Mesenchymal stem cell (in vitro differentiated cells and primary cell): Measurements from ENCODE around the gene CCDC195.

Source experiments
- DNase-seq: peaks from one replicate; pipeline ENCODE4 v3.0.0-alpha.2; 2013
- H2AFZ ChIP-seq: one replicate; pipeline ENCODE4 v1.6.1; 2013; ENCODE audit warnings: low read depth, mild to moderate bottlenecking, control low read depth, inconsistent platforms, low read length, moderate library complexity
- H2AK5ac ChIP-seq: 2 replicates; pipeline ENCODE4 v1.6.1; 2013; ENCODE audit warnings: low read length, moderate library complexity, mild to moderate bottlenecking, inconsistent platforms; ENCODE audit not compliant: severe bottlenecking
- H2BK120ac ChIP-seq: one replicate; pipeline ENCODE4 v1.6.1; 2013; ENCODE audit warnings: low read depth, mild to moderate bottlenecking, inconsistent platforms, low read length, moderate library complexity
- H2BK12ac ChIP-seq, 2 experiments: one replicate each; pipeline ENCODE4 v1.6.1; 2013; ENCODE audit warnings: inconsistent platforms in 2 of 2, low read length in 2 of 2, mild to moderate bottlenecking in 2 of 2, moderate library complexity in 2 of 2, control low read depth in 1 of 2
- H2BK15ac ChIP-seq: one replicate; pipeline ENCODE4 v1.6.1; 2013; ENCODE audit warnings: mild to moderate bottlenecking, low read depth, inconsistent platforms; ENCODE audit not compliant: poor library complexity, severe bottlenecking
- H2BK5ac ChIP-seq: 2 replicates; pipeline ENCODE4 v1.6.1; 2013; ENCODE audit warnings: low read depth, mild to moderate bottlenecking, low read length, control low read depth, inconsistent platforms; ENCODE audit not compliant: poor library complexity, severe bottlenecking
- H3K14ac ChIP-seq, 2 experiments: one replicate each; pipeline ENCODE4 v1.6.1; 2013; ENCODE audit warnings: inconsistent platforms in 2 of 2, low read length in 2 of 2, control low read depth in 1 of 2, mild to moderate bottlenecking in 1 of 2, moderate library complexity in 1 of 2
- H3K18ac ChIP-seq, 2 experiments: one replicate each; pipeline ENCODE4 v1.6.1; 2013; ENCODE audit warnings: inconsistent platforms in 2 of 2, low read length in 2 of 2, control low read depth in 1 of 2, low read depth in 1 of 2, mild to moderate bottlenecking in 1 of 2
- H3K23ac ChIP-seq, 2 experiments: one replicate each; pipeline ENCODE4 v1.6.1; 2013; ENCODE audit warnings: inconsistent platforms in 2 of 2, low read length in 2 of 2, mild to moderate bottlenecking in 2 of 2, moderate library complexity in 2 of 2, control low read depth in 1 of 2
- H3K27ac ChIP-seq: 2 replicates; pipeline ENCODE4 v1.5.1; 2013; ENCODE audit warnings: mild to moderate bottlenecking, moderate library complexity, low read length, control low read depth, inconsistent platforms; ENCODE audit not compliant: poor library complexity, severe bottlenecking
- H3K27me3 ChIP-seq, 2 experiments: 2 replicates each; pipeline versions ENCODE4 v1.6.1 to v1.7.0; 2013; ENCODE audit warnings: low read length in 2 of 2, mild to moderate bottlenecking in 2 of 2, moderate library complexity in 2 of 2, control low read depth in 1 of 2, inconsistent platforms in 1 of 2; ENCODE audit not compliant: control insufficient read depth in 1 of 2, insufficient read depth in 1 of 2
- H3K36me3 ChIP-seq, 2 experiments: 2 replicates each; pipeline versions ENCODE4 v1.6.1 to v1.7.0; 2013; ENCODE audit warnings: low read length in 2 of 2, control low read depth in 1 of 2, inconsistent platforms in 1 of 2, low read depth in 1 of 2, mild to moderate bottlenecking in 1 of 2; ENCODE audit not compliant: insufficient read depth in 2 of 2, control insufficient read depth in 1 of 2
- H3K4ac ChIP-seq, 2 experiments: one replicate each; pipeline ENCODE4 v1.6.1; 2013; ENCODE audit warnings: inconsistent platforms in 2 of 2, low read length in 2 of 2, mild to moderate bottlenecking in 2 of 2, moderate library complexity in 2 of 2, control low read depth in 1 of 2, low read depth in 1 of 2
- H3K4me1 ChIP-seq: 2 replicates; pipeline ENCODE4 v1.6.1; 2013; ENCODE audit warnings: low read depth, low read length, control low read depth; ENCODE audit not compliant: control insufficient read depth, insufficient read depth
- H3K4me2 ChIP-seq: 2 replicates; pipeline ENCODE4 v1.6.1; 2013; ENCODE audit warnings: low read length, mild to moderate bottlenecking, inconsistent platforms; ENCODE audit not compliant: poor library complexity, severe bottlenecking
- H3K4me3 ChIP-seq, 2 experiments: 2 replicates each; pipeline versions ENCODE4 v1.5.1 to v1.7.0; 2013; ENCODE audit warnings: low read length in 2 of 2, mild to moderate bottlenecking in 2 of 2, control low read depth in 1 of 2, low read depth in 1 of 2; ENCODE audit not compliant: insufficient read depth in 1 of 2
- H3K79me1 ChIP-seq: replicated peaks from 2 replicates; pipeline ENCODE4 v1.6.1; 2013; ENCODE audit warnings: mild to moderate bottlenecking, control low read depth, low read length, inconsistent platforms; ENCODE audit not compliant: poor library complexity, severe bottlenecking
- H3K9ac ChIP-seq: 2 replicates; pipeline ENCODE4 v1.7.0; 2013; ENCODE audit warnings: mild to moderate bottlenecking, low read length, moderate library complexity
- H3K9me3 ChIP-seq: 2 replicates; pipeline ENCODE4 v1.7.0; 2013; ENCODE audit warnings: mild to moderate bottlenecking, low read length; ENCODE audit not compliant: control insufficient read depth
- H4K8ac ChIP-seq: one replicate; pipeline ENCODE4 v1.6.1; 2013; ENCODE audit warnings: inconsistent platforms, mild to moderate bottlenecking, low read length, moderate library complexity
- H4K91ac ChIP-seq: one replicate; pipeline ENCODE4 v1.6.1; 2013; ENCODE audit warnings: mild to moderate bottlenecking, low read length, inconsistent platforms
- WGBS: methylation state at CpG from one replicate; pipeline ENCODE4 v1.1.7; 2013; ENCODE audit warnings: mixed read lengths; 5-methylcytosine and 5-hydroxymethylcytosine counted together

Gene CCDC195

DNA sequence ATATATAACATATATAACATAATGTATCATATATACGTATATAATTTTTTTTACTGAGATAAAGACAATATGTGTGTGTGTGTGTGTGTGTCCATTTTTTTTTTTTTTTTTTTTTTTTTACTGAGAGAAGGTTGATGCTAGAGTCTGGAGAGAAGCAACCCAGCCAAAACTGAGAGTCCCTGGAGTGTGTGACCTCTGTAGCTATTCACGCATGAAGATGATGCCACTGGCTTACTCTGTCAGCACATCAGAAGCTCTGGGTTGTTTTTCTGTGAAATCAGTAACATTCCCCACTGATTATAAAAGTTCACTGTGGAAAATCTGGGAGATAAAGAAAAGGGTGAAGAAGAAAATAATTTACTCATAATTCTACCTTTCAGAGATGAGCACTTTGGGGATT is 27.2 kb downstream of the CCDC195 start:
- WGBS = 94% methylated on average over 2 of the region's 2 CpGs

DNA sequence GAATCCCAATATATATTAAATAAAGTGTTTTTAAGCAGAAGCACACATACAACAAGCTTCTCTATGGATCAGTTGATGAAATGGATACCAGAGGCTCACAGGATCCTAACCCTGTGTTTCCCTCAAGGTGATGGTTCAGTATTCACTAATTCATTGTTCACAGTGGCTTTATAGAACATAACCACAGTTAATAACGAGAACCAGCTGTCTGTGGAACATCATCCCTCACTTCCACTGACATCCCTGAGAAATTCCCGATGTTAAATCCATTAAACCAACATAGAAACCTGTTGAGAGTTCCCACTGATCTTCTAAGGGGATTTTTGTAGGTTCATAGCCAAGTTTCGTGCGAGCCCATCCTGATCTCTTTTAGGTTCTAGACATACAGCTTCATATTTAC is 29.0 kb downstream of the CCDC195 start:
- Histone ChIP-seq H3K27ac (no peak overlapping the region), H3K9ac (no peak overlapping the region), H2BK15ac (no peak overlapping the region), H3K4me2 (no peak overlapping the region), H4K91ac (no peak overlapping the region), H2AFZ (no peak overlapping the region), H3K4me1 (no peaks in the 10 kb centered on the region), H2BK5ac (no peak overlapping the region), H2AK5ac (no peak overlapping the region), H3K18ac (no peak overlapping the region), H3K14ac (no peak overlapping the region), H4K8ac (no peak overlapping the region), H3K27me3 (no peaks in the 10 kb centered on the region), H3K9me3 (no peaks in the 10 kb centered on the region), H3K36me3 (no peaks in the 10 kb centered on the region), H2BK120ac (no peak overlapping the region), H2BK12ac (no peak overlapping the region), H3K23ac (no peak overlapping the region), H3K4ac (no peak overlapping the region), H3K4me3 (no peak overlapping the region), H3K79me1 (no peaks in the 10 kb centered on the region)
- 91% methylated on average over 2 of the region's 4 CpGs for whole genome bisulfite sequencing
- DNase-seq = no peak

More for the DNA sequence above, 27.2 kb downstream of the CCDC195 start:
- Histone ChIP-seq H2AFZ (no peak overlapping the region), H3K79me1 (no peaks in the 10 kb centered on the region), H3K9me3 (no peaks in the 10 kb centered on the region), H4K91ac (no peak overlapping the region), H2BK12ac (no peak overlapping the region), H3K18ac (no peak overlapping the region), H3K4ac (no peak overlapping the region), H3K27ac (no peak overlapping the region), H3K23ac (no peak overlapping the region), H3K4me3 (no peak overlapping the region), H3K4me2 (no peak overlapping the region), H3K14ac (no peak overlapping the region), H4K8ac (no peak overlapping the region), H3K27me3 (no peaks in the 10 kb centered on the region), H2BK15ac (no peak overlapping the region), H3K36me3 (no peaks in the 10 kb centered on the region), H2BK120ac (no peak overlapping the region), H3K9ac (no peak overlapping the region), H2BK5ac (no peak overlapping the region), H2AK5ac (no peak overlapping the region), H3K4me1 (no peaks in the 10 kb centered on the region)
- no peak for DNase-seq

DNA sequence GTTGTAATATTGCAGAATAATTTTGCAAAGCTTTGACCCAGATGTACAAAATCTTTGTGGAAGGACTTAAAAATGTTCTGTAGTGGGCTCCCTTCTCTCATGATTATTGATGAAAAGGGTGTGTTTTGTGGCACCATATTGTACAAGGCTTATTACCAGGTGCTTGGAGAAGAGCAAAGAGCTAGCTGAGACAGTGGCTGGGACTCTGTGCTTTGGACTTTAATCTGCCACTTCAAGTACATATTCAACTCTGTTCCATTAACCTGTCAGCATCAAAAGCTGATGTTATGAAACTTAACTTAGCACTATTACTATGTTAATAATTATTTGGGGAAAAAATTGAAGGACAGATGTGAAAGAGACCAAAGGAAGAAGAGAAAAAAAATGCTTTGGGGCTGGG is 31.0 kb downstream of the CCDC195 start:
- Histone ChIP-seq H2BK12ac (no peak overlapping the region), H3K18ac (no peak overlapping the region), H2BK15ac (no peak overlapping the region), H3K79me1 (no peaks in the 10 kb centered on the region), H3K4me1 (no peaks in the 10 kb centered on the region), H2AK5ac (no peak overlapping the region), H3K36me3 (no peaks in the 10 kb centered on the region), H3K4me2 (no peak overlapping the region), H3K14ac (no peak overlapping the region), H3K23ac (no peak overlapping the region), H3K4ac (no peak overlapping the region), H3K27ac (no peak overlapping the region), H3K9ac (no peak overlapping the region), H2BK120ac (no peak overlapping the region), H3K27me3 (no peaks in the 10 kb centered on the region), H3K4me3 (no peak overlapping the region), H4K8ac (no peak overlapping the region), H4K91ac (no peak overlapping the region), H2AFZ (no peak overlapping the region), H3K9me3 (no peaks in the 10 kb centered on the region), H2BK5ac (no peak overlapping the region)
- DNase-seq = no peak

DNA sequence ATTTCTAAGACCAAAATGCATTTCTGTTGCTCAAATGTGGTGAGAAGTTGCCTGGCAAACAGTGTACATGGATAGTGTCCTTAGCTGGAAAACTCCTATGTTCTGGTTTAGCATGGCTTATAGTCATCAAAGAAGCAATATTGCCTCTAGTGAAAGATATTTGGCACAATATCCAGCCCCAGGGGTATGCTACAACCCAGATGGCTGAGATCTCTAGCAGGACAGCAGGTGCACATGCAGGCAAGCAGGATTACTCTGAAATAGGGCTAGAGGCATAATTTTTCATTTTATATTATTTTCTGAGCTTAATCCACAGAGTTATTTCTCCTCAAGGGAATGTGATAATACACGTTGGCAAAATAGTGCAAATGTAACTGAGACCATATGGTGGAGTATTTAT is 34.0 kb downstream of the CCDC195 start:
- no peak overlapping the region for H3K4me2 ChIP-seq
- no peaks in the 10 kb centered on the region for H3K27me3 ChIP-seq
- WGBS = no CpG with 5 or more reads among the region's 1 CpG
- no peaks in the 10 kb centered on the region for H3K9me3 ChIP-seq
- no peak overlapping the region for H2BK15ac ChIP-seq
- no peak overlapping the region for H2AFZ ChIP-seq
- H3K9ac ChIP-seq = no peak overlapping the region
- H3K79me1 ChIP-seq = no peaks in the 10 kb centered on the region
- H2AK5ac ChIP-seq = no peak overlapping the region
- no peak overlapping the region for H2BK120ac ChIP-seq
- no peak overlapping the region for H2BK5ac ChIP-seq
- no peak overlapping the region for H3K4ac ChIP-seq
- no peak overlapping the region for H3K14ac ChIP-seq
- no peak for DNase-seq
- no peak overlapping the region for H3K27ac ChIP-seq
- no peak overlapping the region for H3K4me3 ChIP-seq
- H3K4me1 ChIP-seq = peaks cover 5% of the 10 kb centered on the region
- no peak overlapping the region for H3K18ac ChIP-seq
- H4K91ac ChIP-seq = no peak overlapping the region
- no peak overlapping the region for H3K23ac ChIP-seq
- H4K8ac ChIP-seq = no peak overlapping the region
- no peaks in the 10 kb centered on the region for H3K36me3 ChIP-seq
- H2BK12ac ChIP-seq = no peak overlapping the region
